ENCODE results near the gene KIF23.
"Not testable (repeated sequence)": the region's sequence is repeated elsewhere in the genome, so short reads cannot be mapped to it uniquely, and the experiment has no call there.

The KIF23 gene

DNA sequence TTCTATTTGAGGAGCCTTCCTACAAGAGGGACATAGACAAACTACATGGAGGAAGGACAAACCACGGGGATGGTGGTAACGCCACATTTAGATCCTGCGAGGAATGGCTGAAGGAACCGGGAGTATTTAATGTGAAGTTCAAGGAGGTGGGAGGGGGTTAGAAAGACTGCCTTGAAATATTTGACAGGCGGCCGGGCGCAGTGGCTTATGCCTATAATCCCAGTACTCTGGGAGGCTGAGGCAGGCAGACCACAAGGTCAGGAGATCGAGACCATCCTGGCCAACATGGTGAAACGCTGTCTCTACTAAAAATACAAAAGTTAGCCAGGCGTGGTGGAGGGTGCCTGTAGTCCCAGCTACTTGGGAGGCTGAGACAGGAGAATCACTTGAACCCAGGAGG, 32.0 kb upstream of the KIF23 start:
- not testable (repeated sequence) for H3K14ac ChIP-seq (ENCODE audit: low read length); H3K36me3 ChIP-seq (replicated peaks in 1 of 2; ENCODE audit: control insufficient read depth in 2 of 2, insufficient read depth in 2 of 2, low read length in 2 of 2); H3K9me3 ChIP-seq (replicated peaks in 1 of 2; ENCODE audit: control insufficient read depth in 2 of 2, insufficient read depth in 1 of 2, low read depth in 1 of 2, low read length in 2 of 2); H3K4me1 ChIP-seq (ENCODE audit: control insufficient read depth in 2 of 2, insufficient read depth in 1 of 2, low read depth in 1 of 2, low read length in 2 of 2); H4K91ac ChIP-seq (ENCODE audit: low read depth, low read length, poor library complexity); H2AK5ac ChIP-seq (ENCODE audit: low read depth, low read length); H2BK5ac ChIP-seq (ENCODE audit: low read length); H2AFZ ChIP-seq (ENCODE audit: low read length); DNase-seq (ENCODE audit: low spot score); H2BK15ac ChIP-seq (ENCODE audit: low read length); H2BK12ac ChIP-seq (ENCODE audit: low read length); H3K27ac ChIP-seq (replicated peaks; ENCODE audit: low read length); H4K8ac ChIP-seq (ENCODE audit: low read depth, low read length); H3K4me3 ChIP-seq (ENCODE audit: low read length in 2 of 2); H2BK120ac ChIP-seq (ENCODE audit: low read depth, low read length); H3K18ac ChIP-seq (ENCODE audit: low read length); H3K4me2 ChIP-seq (ENCODE audit: insufficient read depth, low read length, poor library complexity, severe bottlenecking); H3K9ac ChIP-seq (ENCODE audit: low read depth, low read length, poor library complexity); H3K23ac ChIP-seq (ENCODE audit: low read depth, low read length, poor library complexity); H3K79me1 ChIP-seq (ENCODE audit: low read depth, low read length); H3K4ac ChIP-seq (ENCODE audit: low read length)
- WGBS, 2 donors (ENCODE audit: extremely low coverage in 2 of 2, insufficient read length in 2 of 2, insufficient replicate concordance in 1 of 2) = no CpG with 5 or more reads among the region's 10 CpGs
- H3K27me3 ChIP-seq (ENCODE audit: control insufficient read depth in 3 of 3, insufficient read depth in 3 of 3, low read depth in 1 of 3, low read length in 3 of 3) = peaks cover 0 to 23% (median 0%) of the 10 kb centered on the region in 3 experiments

DNA sequence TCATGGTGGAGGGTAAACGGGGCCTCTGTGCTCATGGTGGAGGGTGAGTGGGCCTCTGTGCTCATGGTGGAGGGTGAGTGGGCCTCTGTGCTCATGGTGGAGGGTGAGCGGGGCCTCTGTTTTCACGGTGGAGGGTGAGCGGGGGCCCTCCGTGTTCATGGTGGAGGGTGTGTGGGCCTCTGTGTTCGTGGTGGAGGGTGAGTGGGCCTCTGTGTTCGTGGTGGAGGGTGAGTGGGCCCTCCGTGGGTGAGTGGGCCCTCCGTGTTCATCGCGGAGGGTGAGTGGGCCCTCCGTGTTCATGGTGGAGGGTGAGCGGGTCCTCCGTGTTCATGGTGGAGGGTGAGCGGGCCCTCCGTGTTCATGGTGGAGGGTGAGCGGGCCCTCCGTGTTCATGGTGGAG, 30.1 kb upstream of the KIF23 start:
- not testable (repeated sequence) for H3K4me1 ChIP-seq (ENCODE audit: control insufficient read depth in 2 of 2, insufficient read depth in 1 of 2, low read depth in 1 of 2, low read length in 2 of 2); H3K18ac ChIP-seq (ENCODE audit: low read length); DNase-seq (ENCODE audit: low spot score); H2BK120ac ChIP-seq (ENCODE audit: low read depth, low read length); H2AK5ac ChIP-seq (ENCODE audit: low read depth, low read length); H3K14ac ChIP-seq (ENCODE audit: low read length); H3K36me3 ChIP-seq (replicated peaks in 1 of 2; ENCODE audit: control insufficient read depth in 2 of 2, insufficient read depth in 2 of 2, low read length in 2 of 2); H3K4me3 ChIP-seq (ENCODE audit: low read length in 2 of 2); H3K9me3 ChIP-seq (replicated peaks in 1 of 2; ENCODE audit: control insufficient read depth in 2 of 2, insufficient read depth in 1 of 2, low read depth in 1 of 2, low read length in 2 of 2); H3K9ac ChIP-seq (ENCODE audit: low read depth, low read length, poor library complexity); H2BK15ac ChIP-seq (ENCODE audit: low read length); H3K27ac ChIP-seq (replicated peaks; ENCODE audit: low read length); H3K4me2 ChIP-seq (ENCODE audit: insufficient read depth, low read length, poor library complexity, severe bottlenecking); H3K4ac ChIP-seq (ENCODE audit: low read length); H2BK12ac ChIP-seq (ENCODE audit: low read length); H2BK5ac ChIP-seq (ENCODE audit: low read length); H3K79me1 ChIP-seq (ENCODE audit: low read depth, low read length); H3K23ac ChIP-seq (ENCODE audit: low read depth, low read length, poor library complexity); H2AFZ ChIP-seq (ENCODE audit: low read length); H4K91ac ChIP-seq (ENCODE audit: low read depth, low read length, poor library complexity); H4K8ac ChIP-seq (ENCODE audit: low read depth, low read length)
- WGBS, 2 donors (ENCODE audit: extremely low coverage in 2 of 2, insufficient read length in 2 of 2, insufficient replicate concordance in 1 of 2) = no CpG with 5 or more reads among the region's 18 CpGs
- peaks cover 0 to 32% (median 0%) of the 10 kb centered on the region in 3 experiments for H3K27me3 ChIP-seq (ENCODE audit: control insufficient read depth in 3 of 3, insufficient read depth in 3 of 3, low read depth in 1 of 3, low read length in 3 of 3)

DNA sequence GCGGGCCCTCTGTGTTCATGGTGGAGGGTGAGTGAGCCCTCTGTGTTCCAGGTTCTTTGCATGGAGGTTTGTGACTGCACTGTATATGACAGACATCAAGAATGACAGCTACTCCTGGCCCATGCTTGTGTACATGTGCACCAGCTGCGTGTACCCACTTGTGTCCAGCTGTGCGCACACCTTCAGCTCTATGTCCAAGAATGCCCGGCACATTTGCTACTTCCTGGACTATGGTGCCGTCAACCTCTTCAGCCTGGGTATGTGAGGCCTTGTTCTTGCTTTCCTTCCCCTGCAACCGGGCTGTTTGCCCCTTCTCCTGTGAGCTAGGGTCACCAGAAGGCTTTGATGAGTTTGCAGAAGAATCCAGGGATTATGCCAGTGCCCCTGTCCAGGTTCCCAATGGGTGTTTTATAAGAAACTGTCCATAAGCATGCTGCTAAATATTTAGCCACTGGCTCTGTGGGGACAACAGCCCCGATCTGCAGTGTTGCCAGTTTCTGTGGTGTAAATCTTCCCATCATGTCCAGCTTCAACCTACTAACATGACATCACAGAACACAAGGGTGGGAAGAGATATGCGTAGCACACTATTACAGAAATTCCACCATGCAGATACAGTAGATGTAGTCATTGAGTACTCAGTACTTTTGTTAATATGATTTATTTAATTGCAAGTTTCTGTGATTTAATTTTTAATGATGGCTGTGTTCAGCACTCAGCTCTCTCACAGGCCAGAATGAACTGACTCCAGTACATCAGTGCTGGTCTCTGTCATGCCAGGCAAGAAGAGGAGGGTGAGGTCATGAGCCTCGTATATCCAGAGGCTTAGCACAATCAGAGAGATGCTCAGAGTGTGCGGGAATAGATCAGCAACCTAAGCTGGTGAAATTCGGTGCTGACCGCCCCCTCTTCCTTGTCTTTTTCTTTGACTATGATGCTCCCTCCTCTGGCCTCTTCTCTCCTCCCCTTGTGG, 29.2 kb upstream of the KIF23 start:
- no peak overlapping the region for H3K18ac ChIP-seq (ENCODE audit: low read length)
- no peak overlapping the region for H3K4me2 ChIP-seq (ENCODE audit: insufficient read depth, low read length, poor library complexity, severe bottlenecking)
- peaks cover 0 to 34% (median 0%) of the 10 kb centered on the region in 3 experiments for H3K27me3 ChIP-seq (ENCODE audit: control insufficient read depth in 3 of 3, insufficient read depth in 3 of 3, low read depth in 1 of 3, low read length in 3 of 3)
- no peak overlapping the region for H3K14ac ChIP-seq (ENCODE audit: low read length)
- H3K36me3 ChIP-seq (replicated peaks in 1 of 2; ENCODE audit: control insufficient read depth in 2 of 2, insufficient read depth in 2 of 2, low read length in 2 of 2) = no peaks in the 10 kb centered on the region
- H3K27ac ChIP-seq (replicated peaks; ENCODE audit: low read length) = no peak overlapping the region
- no peaks in the 10 kb centered on the region for H3K9me3 ChIP-seq (replicated peaks in 1 of 2; ENCODE audit: control insufficient read depth in 2 of 2, insufficient read depth in 1 of 2, low read depth in 1 of 2, low read length in 2 of 2)
- H2BK5ac ChIP-seq (ENCODE audit: low read length) = no peak overlapping the region
- no peak overlapping the region for H3K4me3 ChIP-seq (ENCODE audit: low read length in 2 of 2)
- DNase-seq (ENCODE audit: low spot score) = no peak
- H2BK15ac ChIP-seq (ENCODE audit: low read length) = no peak overlapping the region
- peaks cover 3% of the 10 kb centered on the region for H3K79me1 ChIP-seq (ENCODE audit: low read depth, low read length)
- H4K8ac ChIP-seq (ENCODE audit: low read depth, low read length) = no peak overlapping the region
- no peak overlapping the region for H3K4ac ChIP-seq (ENCODE audit: low read length)
- peaks cover 0 to 3% of the 10 kb centered on the region in 2 donors for H3K4me1 ChIP-seq (ENCODE audit: control insufficient read depth in 2 of 2, insufficient read depth in 1 of 2, low read depth in 1 of 2, low read length in 2 of 2)
- H3K23ac ChIP-seq (ENCODE audit: low read depth, low read length, poor library complexity) = no peak overlapping the region
- H4K91ac ChIP-seq (ENCODE audit: low read depth, low read length, poor library complexity) = no peak overlapping the region
- H2BK12ac ChIP-seq (ENCODE audit: low read length) = no peak overlapping the region
- no CpG with 5 or more reads among the region's 12 CpGs for WGBS, 2 donors (ENCODE audit: extremely low coverage in 2 of 2, insufficient read length in 2 of 2, insufficient replicate concordance in 1 of 2)
- no peak overlapping the region for H3K9ac ChIP-seq (ENCODE audit: low read depth, low read length, poor library complexity)
- no peak overlapping the region for H2AK5ac ChIP-seq (ENCODE audit: low read depth, low read length)
- no peak overlapping the region for H2AFZ ChIP-seq (ENCODE audit: low read length)
- no peak overlapping the region for H2BK120ac ChIP-seq (ENCODE audit: low read depth, low read length)

DNA sequence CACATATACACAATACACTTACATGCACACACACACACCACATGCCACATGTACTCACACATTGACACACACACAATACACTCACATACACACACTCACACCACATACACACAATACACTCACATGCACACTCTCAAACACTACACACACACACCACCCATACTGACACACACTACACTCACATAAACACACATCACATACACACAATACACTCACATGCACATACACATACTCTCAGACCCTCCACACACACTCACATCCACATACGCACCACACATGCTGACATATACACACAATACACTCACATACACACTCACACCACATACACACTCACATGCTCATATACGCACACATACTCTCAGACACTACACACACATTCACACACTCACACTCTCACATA, 28.3 kb upstream of the KIF23 start:
- Histone ChIP-seq H3K4me2 (ENCODE audit: insufficient read depth, low read length, poor library complexity, severe bottlenecking) (no peak overlapping the region), H4K91ac (ENCODE audit: low read depth, low read length, poor library complexity) (no peak overlapping the region), H3K4ac (ENCODE audit: low read length) (no peak overlapping the region), H2BK12ac (ENCODE audit: low read length) (peak overlapping the region; percentile 4), H3K23ac (ENCODE audit: low read depth, low read length, poor library complexity) (no peak overlapping the region), H4K8ac (ENCODE audit: low read depth, low read length) (no peak overlapping the region), H3K18ac (ENCODE audit: low read length) (no peak overlapping the region), H3K4me1 (ENCODE audit: control insufficient read depth in 2 of 2, insufficient read depth in 1 of 2, low read depth in 1 of 2, low read length in 2 of 2) (peaks cover 0 to 3% of the 10 kb centered on the region in 2 donors), H2BK120ac (ENCODE audit: low read depth, low read length) (no peak overlapping the region), H3K79me1 (ENCODE audit: low read depth, low read length) (peaks cover 3% of the 10 kb centered on the region), H3K36me3 (replicated peaks in 1 of 2; ENCODE audit: control insufficient read depth in 2 of 2, insufficient read depth in 2 of 2, low read length in 2 of 2) (no peaks in the 10 kb centered on the region), H3K9ac (ENCODE audit: low read depth, low read length, poor library complexity) (no peak overlapping the region), H2AK5ac (ENCODE audit: low read depth, low read length) (no peak overlapping the region), H3K14ac (ENCODE audit: low read length) (peak overlapping the region; percentile 14), H2AFZ (ENCODE audit: low read length) (no peak overlapping the region), H3K9me3 (replicated peaks in 1 of 2; ENCODE audit: control insufficient read depth in 2 of 2, insufficient read depth in 1 of 2, low read depth in 1 of 2, low read length in 2 of 2) (no peaks in the 10 kb centered on the region), H3K4me3 (ENCODE audit: low read length in 2 of 2) (peak overlapping the region in 1 of 2 donors; percentile 49), H2BK15ac (ENCODE audit: low read length) (no peak overlapping the region), H3K27me3 (ENCODE audit: control insufficient read depth in 3 of 3, insufficient read depth in 3 of 3, low read depth in 1 of 3, low read length in 3 of 3) (peaks cover 0 to 27% (median 0%) of the 10 kb centered on the region in 3 experiments), H2BK5ac (ENCODE audit: low read length) (no peak overlapping the region), H3K27ac (replicated peaks; ENCODE audit: low read length) (no peak overlapping the region)
- WGBS, 2 donors (ENCODE audit: extremely low coverage in 2 of 2, insufficient read length in 2 of 2, insufficient replicate concordance in 1 of 2) = 100% methylated on average over 1 to 2 of the region's 2 CpGs
- no peak for DNase-seq (ENCODE audit: low spot score)

Data from neuronal stem cell (in vitro differentiated cells).